Panc1 (cell line): ENCODE results near the gene SSBP3.

Experiments
- CTCF ChIP-seq: fragments of 450-650 bp; IDR thresholded peaks from 2 replicates; pipeline ENCODE4 v1.5.1; 2017; ENCODE audit warnings: mild to moderate bottlenecking
- POLR2AphosphoS5 ChIP-seq: IDR thresholded peaks from 2 replicates; pipeline ENCODE4 v1.6.1; 2012; ENCODE audit warnings: mild to moderate bottlenecking, low read depth, low read length, moderate library complexity

- no peak for TF ChIP-seq POLR2AphosphoS5
- TF ChIP-seq CTCF, result no peak
Measured at GRCh38 chr1:54375712-54376429, 30.3 kb downstream of the SSBP3 start.
